Suprapubic skin (tissue), 3 donors: Measurements from ENCODE around the gene TMEM208.

Source experiments
- EP300 ChIP-seq: sonication (generic); formaldehyde crosslinking; IDR thresholded peaks from one replicate; pipeline ENCODE4 v1.6.1; 2017; ENCODE audit warnings: antibody characterized with exemption
- POLR2A ChIP-seq, 2 donors: fragments of 450-650 bp; IDR thresholded peaks; one replicate each; pipeline ENCODE4 v1.6.1; 2017; ENCODE audit warnings: antibody characterized with exemption in 2 of 2, mild to moderate bottlenecking in 2 of 2, moderate library complexity in 2 of 2
- TF ChIP-seq, protein P1 (sequence below), 2 donors: fragments of 200-600 bp in 1 of 2; fragments of 450-650 bp in 1 of 2; sonication (generic) in 1 of 2; IDR thresholded peaks; one replicate each; pipeline ENCODE4 v1.5.1; 2016 to 2019; ENCODE audit warnings: antibody characterized with exemption in 2 of 2, mild to moderate bottlenecking in 1 of 2, moderate library complexity in 1 of 2

- TF ChIP-seq, protein P1, sequence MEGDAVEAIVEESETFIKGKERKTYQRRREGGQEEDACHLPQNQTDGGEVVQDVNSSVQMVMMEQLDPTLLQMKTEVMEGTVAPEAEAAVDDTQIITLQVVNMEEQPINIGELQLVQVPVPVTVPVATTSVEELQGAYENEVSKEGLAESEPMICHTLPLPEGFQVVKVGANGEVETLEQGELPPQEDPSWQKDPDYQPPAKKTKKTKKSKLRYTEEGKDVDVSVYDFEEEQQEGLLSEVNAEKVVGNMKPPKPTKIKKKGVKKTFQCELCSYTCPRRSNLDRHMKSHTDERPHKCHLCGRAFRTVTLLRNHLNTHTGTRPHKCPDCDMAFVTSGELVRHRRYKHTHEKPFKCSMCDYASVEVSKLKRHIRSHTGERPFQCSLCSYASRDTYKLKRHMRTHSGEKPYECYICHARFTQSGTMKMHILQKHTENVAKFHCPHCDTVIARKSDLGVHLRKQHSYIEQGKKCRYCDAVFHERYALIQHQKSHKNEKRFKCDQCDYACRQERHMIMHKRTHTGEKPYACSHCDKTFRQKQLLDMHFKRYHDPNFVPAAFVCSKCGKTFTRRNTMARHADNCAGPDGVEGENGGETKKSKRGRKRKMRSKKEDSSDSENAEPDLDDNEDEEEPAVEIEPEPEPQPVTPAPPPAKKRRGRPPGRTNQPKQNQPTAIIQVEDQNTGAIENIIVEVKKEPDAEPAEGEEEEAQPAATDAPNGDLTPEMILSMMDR (IDR thresholded peaks at IDR 0.05), result peak in 1 of 2 donors; percentile 74
- TF ChIP-seq POLR2A (IDR thresholded peaks at IDR 0.05) (no peak), EP300 (no peak)
Observed at GRCh38 chr16:67198238-67198734, 28.6 kb upstream of the TMEM208 start.
